ENCODE results near the gene RPS2. TPM values are rescaled to one million over a fixed set of nuclear protein-coding genes. Genes with fewer than 3 reads are reported as not detected.

The RPS2 gene
- total RNA-seq, 1 donor from 2014 or later: 1,364 TPM

DNA sequence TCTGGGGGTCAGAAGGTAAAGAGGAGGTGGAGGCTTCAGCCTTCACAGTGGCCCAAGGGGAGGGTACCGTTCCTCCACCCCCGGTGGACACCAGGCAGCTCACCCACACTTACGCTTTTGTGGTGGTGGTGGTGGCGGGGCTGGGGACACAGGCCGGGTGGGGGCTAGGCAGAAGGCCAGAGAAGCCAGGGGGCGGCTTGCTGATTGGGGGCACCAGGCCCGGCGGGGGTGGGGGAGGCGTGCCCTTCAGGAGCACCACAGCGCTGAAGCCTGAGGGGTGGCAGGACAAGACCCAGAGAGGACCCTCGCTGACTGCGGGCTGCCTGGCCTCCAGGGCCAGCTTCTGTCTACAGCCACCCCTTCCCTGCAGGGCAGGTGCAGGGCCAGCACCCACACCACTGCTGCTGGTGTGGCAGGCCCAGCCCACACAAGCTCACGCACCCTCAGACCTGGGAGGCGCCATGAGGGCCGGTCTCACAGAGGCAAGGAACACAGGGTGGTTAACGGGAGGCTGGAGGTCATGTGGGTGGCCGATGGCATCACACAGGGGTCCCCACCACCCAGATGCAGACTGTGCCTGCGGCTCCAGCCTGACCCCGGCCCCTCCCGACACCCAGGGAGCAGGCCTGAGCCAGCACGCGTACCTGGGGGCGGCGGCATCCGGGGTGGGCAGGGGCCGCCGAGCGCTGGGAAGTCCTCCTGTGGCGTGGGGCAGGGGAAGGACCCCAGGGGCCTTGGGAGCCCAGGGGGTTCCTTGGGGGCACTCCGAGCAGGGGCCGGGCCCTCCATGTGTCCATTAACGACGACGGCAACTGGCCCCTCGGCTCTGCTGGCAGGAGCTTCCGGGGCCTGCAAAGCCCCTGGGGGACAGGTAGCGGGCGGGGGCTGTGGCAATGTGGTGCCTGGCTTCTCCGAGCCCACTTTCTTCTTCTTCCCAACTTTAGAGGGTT, 34.5 kb upstream of the RPS2 start:
- DNase-seq: no peak

DNA sequence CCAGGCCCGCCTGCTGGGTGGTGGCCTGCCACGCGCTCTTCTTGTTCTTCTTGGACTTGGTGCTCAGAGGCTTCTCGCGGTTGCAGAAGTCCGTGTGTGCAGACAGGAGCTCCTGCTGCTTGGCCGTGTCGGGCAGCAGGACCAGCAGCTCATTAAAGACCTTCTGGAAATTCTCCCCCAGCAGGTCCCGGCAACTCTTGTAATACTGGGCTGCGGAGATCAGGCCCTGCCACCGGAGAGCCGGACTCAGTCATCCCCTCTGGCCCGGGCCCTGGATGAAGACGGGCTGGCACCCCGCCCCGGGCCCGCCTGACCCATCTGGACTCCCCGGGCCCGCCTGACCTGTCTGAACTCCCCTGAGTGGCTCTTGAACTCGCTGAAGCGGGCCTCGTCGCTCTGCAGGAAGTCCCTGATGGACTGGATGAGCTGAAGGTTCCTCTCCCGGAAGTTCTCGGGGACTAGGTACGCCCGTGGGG, 33.8 kb upstream of the RPS2 start:
- DNase-seq: no peak

DNA sequence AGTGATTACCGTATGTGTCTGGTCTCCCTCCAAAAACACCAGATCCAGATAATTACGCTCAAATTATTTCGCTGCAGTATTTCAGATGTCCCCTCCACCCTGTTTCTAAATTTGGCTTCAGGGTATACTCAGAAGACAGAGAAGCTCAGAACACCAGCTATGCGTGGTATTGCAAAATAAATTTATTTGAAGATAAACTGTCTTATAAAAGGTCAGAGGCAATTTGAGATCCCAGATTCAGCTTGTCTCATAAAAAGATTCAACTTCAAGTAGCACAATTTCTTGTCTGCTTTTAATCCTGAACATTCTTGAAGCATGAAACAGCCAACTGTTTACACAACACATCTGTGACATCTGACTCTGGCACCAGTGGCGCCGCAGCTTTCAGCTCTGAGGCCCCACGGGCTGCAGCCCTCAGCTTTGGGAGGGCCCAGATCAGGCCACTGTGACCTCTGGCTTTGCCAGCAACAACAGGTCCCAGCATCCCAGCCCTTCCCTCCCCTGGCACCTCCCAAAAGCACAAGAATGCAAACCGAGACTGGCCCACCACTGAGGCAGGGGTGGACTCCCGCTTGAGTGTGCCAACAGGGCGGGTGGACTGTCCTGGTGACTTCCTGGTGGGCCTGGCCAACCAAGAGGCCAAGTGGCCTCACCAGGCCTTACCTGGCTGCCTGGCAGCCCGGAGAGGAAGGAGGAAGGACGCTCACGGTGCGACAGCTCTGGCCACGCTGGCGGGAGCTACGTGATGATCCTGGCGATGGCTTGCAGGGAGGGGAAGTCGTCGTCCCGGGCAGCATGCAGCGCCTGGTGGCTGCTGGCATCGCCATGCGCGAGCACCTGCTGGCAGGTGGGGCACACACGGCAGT, 33.1 kb upstream of the RPS2 start:
- peak; percentile 39 for DNase-seq

- no peak for DNase-seq
These were observed 29.1 kb upstream of the RPS2 start for GRCh38 chr16:1993731-1994131.

DNA sequence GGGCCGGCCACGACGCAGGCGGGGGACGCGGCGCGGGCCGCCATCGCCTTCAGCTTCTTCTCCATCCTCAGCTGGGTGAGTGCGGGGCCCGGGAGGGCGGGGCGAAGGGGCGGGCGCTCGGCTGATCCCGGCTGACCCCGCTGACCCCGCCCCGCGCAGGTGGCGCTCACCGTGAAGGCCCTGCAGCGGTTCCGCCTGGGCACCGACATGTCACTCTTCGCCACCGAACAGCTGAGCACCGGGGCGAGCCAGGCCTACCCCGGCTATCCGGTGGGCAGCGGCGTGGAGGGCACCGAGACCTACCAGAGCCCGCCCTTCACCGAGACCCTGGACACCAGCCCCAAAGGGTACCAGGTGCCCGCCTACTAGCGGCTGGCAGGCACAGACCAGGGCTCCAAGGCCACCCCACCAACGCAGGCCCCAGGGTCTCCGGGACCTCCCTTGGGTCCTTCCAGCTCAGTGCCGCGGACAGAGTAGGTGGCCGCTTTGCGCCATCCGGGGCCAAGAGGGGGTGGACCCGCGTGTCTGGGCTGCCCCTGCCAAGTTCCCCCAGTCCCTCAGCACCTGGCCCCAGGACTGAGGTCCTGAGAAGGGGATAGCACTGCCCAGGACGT, 28.2 kb upstream of the RPS2 start:
- DNase-seq: no peak

GRCh38 chr16:1991948-1992703, 27.5 kb upstream of the RPS2 start:
- peak; percentile 78 for DNase-seq

GRCh38 chr16:1991588-1991947, 26.9 kb upstream of the RPS2 start:
- no peak for DNase-seq

GRCh38 chr16:1991135-1991551, 26.5 kb upstream of the RPS2 start:
- no peak for DNase-seq

GRCh38 chr16:1990351-1991134, 25.9 kb upstream of the RPS2 start:
- DNase-seq: no peak

GRCh38 chr16:1990101-1990350, 25.4 kb upstream of the RPS2 start:
- no peak for DNase-seq

DNA sequence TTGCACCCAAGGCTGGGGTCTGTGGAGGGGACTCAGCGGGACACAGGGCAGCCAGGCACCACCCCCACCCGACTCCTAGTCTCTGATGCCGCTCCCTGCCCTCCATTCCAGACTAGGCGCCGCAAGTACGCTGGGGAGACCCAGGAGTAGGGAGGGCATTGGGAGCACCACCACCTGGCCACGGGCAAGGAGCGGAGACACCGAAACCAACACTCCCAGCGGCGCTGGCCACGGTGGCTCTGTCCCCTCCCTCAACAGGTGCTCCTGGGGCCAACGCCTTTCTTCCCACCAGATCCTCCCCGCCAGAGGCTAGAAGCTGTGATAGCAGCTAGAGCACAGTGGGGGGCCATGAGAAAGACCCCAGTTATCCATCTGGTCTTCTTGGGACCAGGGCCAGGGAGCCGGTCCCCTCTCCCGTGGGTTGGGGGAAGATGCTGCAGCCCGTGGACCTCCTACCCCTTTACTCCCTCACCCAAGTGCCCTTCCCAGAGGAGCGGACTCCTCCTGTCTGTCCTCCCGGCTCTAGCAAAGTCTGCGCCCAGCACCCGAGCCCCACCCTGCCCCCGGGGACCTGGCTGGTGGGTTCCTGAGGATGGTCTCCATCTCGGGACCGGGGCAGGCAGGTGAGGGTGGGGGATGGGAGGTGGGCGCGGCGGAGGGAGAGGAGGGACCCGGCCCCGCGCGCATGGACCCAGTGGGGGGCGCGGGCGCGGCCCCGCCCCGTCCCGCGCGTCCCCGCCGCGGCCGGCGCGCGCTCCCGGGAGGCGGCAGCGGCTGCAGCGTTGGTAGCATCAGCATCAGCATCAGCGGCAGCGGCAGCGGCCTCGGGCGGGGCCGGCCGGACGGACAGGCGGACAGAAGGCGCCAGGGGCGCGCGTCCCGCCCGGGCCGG, 24.8 kb upstream of the RPS2 start, which contains the start of gene SYNGR3:
Gene SYNGR3, plus strand, starts transcription at position 762 of the 892 bp plus-strand sequence. CDS start 133 bp downstream, outside the sequence.
- DNase-seq: no peak

DNA sequence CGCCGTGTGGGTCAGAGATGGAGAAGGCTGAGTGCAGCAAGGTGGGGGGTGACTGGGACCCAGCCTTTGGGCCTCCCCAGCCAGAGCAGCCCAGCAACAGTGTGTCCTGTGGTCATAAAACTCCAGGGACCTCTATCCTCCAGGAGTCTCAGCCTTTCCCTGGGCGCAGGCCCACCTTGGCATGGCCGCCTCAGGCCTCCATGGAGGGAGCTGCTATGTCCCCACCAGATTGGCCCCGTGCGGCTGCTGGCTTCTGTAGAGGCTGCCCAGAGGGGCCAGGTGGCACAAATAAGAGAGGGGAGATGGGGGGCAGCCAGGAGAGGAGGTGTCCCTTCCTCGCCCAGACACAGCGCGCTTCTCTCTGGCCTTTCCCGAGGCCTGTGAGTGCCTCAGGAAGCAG, 22.6 kb upstream of the RPS2 start:
- no peak for DNase-seq

DNA sequence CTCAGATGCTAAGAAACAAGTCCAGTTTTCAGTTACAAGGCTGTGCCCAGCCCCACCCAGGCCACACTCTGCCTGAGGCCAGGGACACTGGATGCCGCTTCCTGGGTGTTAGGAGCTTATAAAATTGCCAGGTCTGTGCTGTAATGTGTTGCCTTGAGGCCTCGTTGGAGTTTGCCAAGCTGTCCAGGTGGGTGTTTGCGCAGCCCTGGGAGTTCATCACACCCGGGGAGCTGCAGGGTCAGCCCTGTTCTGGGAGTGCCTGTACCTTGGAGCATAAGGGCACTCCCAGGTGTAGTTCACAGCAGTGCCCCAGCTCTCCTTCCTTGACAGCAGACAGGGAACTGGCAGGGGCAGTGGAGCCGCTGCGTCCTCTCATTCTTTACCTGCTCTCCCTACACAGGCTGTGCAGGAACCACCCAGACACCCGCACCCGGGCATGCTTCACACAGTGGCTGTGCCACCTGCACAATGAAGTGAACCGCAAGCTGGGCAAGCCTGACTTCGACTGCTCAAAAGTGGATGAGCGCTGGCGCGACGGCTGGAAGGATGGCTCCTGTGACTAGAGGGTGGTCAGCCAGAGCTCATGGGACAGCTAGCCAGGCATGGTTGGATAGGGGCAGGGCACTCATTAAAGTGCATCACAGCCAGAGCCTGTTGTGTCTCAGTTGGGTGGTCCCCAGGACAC, 21.0 kb upstream of the RPS2 start:
- no peak for DNase-seq

DNA sequence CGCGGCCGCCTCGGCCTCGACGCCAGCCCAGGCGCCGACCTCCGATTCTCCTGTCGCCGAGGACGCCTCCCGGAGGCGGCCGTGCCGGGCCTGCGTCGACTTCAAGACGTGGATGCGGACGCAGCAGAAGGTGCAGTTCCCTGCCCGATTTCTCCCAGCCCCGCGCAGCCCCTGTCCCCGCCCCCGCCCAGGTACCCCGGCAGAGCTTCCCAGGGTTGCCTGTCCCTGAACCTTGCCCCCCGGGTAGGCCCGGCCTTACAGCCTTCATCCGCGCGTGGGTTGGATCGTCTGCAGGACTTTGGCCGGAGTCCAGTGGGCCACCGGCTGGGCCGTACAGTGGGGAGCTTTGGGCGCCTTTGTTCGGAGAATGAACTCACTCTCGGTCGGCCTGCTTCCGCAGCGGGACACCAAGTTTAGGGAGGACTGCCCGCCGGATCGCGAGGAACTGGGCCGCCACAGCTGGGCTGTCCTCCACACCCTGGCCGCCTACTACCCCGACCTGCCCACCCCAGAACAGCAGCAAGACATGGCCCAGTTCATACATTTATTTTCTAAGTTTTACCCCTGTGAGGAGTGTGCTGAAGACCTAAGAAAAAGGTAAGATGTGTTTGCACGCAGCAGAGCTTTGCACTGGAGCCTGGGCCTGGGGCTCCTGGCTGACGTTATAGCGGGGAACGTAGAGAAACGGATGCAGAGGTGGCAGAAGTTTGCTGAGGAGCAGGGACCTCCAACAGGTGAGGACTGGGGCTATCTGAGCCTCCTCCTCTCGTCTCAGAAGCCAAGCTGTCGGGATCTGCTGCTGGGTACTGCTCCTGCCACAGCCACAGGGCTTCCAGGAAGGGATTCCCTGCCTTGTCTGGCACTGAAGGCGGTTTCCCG, 20.0 kb upstream of the RPS2 start:
- DNase-seq: no peak

DNA sequence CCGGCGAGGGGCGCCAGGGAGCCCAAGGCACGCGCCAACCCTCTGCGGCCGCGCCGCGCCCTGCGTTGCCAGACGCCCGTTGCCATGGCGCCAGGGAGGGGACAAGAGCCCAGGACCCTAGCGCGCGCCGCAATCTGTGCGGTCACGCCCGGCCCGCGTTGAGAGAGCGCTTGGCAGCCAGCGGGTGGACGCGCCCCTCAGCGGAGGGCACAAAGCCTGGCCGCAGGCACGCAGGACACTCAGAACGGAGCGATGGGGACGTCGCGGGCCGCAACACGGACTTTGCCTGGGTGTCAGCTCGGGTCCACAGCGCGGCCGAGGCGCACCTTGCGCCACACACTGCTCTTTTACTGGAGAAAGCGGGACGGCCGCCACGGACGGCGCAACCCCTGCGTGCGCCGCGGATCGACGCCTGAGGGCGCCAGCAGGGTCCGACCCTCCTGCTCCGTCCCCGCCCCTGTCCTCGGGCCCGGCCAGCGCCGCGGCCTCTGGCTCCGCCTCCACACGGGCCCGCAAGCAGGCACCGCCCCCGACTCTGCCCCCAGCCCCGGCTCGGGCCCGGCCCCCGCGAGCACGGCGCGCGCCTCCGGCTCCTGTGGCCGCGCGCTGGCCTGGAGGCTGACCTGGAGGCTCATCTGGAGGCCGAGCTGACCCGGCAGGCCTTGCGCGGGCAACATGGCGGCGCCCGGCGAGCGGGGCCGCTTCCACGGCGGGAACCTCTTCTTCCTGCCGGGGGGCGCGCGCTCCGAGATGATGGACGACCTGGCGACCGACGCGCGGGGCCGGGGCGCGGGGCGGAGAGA, 19.1 kb upstream of the RPS2 start, which contains the start of gene GFER:
Gene GFER, plus strand, starts transcription at position 650 of the 803 bp plus-strand sequence. Its CDS starts 26 bp downstream, at position 676.
- peak; percentile 86 for DNase-seq

DNA sequence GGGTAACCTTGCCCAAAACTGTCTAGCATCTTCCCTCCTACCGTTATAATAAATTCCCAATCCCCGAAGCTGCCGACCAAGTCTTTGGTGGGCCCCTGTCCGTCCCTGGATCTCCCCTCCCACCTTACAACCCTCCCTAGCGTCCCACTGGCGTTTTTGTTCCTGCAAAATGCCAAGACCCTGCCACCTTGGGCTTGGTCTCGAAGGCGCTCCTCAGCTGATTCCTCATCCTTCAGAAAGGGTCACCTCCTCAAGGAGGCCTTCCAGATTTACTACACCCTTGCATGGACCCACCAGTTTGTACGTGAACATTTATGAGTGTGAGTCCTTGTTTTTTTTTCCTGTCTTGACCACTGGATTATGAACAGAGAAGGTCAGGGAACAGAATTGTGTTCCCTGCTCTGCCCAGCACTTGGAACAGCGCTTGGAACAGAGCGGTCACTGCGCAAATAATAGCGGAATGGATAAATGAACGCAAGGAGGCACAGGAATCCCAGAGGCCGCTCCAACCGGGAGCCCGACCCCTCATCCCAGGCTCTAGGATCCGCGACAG, 18.4 kb upstream of the RPS2 start:
- DNase-seq: no peak

DNA sequence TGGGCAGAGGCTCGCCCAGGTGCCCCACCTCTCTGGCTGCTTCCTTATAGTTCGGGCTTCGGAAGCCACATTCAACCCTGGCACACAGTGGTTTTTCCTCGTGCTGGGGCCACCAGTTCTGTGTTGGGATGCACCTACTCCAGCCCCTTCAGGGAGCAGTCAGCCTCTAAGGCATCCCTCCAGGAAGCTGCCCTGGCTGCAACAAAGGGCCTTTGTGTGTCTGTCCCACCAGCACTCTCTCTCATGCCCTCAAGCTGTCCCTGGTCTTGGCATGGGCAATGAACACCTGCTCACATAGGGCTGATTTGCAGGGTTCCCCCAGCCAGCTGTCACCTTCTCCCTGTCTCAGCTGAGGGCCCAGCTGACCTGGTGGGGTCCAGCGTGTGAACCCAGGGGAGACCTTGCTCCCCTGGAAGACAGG, 17.4 kb upstream of the RPS2 start:
- no peak for DNase-seq
